DOHH2 (cell line): ENCODE data around the gene PCDHGA12.
"Not testable (repeated sequence)": the region's sequence is repeated elsewhere in the genome, so short reads cannot be mapped to it uniquely, and the experiment has no call there.

Source experiments
- H3F3A ChIP-seq: fragments of 200-600 bp; sonication (generic), shearing (Covaris generic); 2 replicates; pipeline ENCODE4 v1.6.0; 2016; ENCODE audit warnings: antibody characterized with exemption, mild to moderate bottlenecking; ENCODE audit not compliant: control insufficient read depth, insufficient read depth
- H3K27ac ChIP-seq: fragments of 200-600 bp; sonication (generic); 2 replicates; pipeline ENCODE4 v1.5.1; 2014; ENCODE audit warnings: low read depth, mild to moderate bottlenecking, low read length, moderate library complexity
- H3K27me3 ChIP-seq: fragments of 200-600 bp; sonication (generic); 2 replicates; pipeline ENCODE4 v1.6.1; 2014; ENCODE audit warnings: mild to moderate bottlenecking, low read length, mixed read lengths; ENCODE audit not compliant: control insufficient read depth
- H3K36me3 ChIP-seq: fragments of 200-600 bp; sonication (generic); 2 replicates; pipeline ENCODE4 v1.6.1; 2014; ENCODE audit warnings: mild to moderate bottlenecking, low read length, moderate library complexity, mixed read lengths; ENCODE audit not compliant: control insufficient read depth
- H3K4me1 ChIP-seq: fragments of 200-600 bp; sonication (generic); 2 replicates; pipeline ENCODE4 v1.6.1; 2014; ENCODE audit warnings: mild to moderate bottlenecking, low read length, mixed read lengths; ENCODE audit not compliant: control insufficient read depth
- H3K4me2 ChIP-seq: fragments of 200-600 bp; sonication (generic); 2 replicates; pipeline ENCODE4 v1.6.0; 2014; ENCODE audit warnings: mild to moderate bottlenecking, low read length, moderate library complexity
- H3K4me3 ChIP-seq: fragments of 200-600 bp; sonication (generic); 2 replicates; pipeline ENCODE4 v1.5.1; 2014; ENCODE audit warnings: mild to moderate bottlenecking, low read length, mixed read lengths
- H3K79me2 ChIP-seq: fragments of 200-600 bp; sonication (generic); 2 replicates; pipeline ENCODE4 v1.6.1; 2014; ENCODE audit warnings: mild to moderate bottlenecking, low read length, mixed read lengths; ENCODE audit not compliant: control insufficient read depth
- H3K9me2 ChIP-seq: fragments of 200-600 bp; sonication (generic); replicated peaks from 2 replicates; pipeline ENCODE4 v1.6.1; 2014; ENCODE audit warnings: mild to moderate bottlenecking, low read length, mixed read lengths; ENCODE audit not compliant: control insufficient read depth
- H3K9me3 ChIP-seq: fragments of 200-600 bp; sonication (generic); 2 replicates; pipeline ENCODE4 v1.6.1; 2014; ENCODE audit warnings: antibody characterized with exemption, low read length, mixed read lengths; ENCODE audit not compliant: control insufficient read depth, insufficient read depth
- H4K20me1 ChIP-seq: fragments of 200-600 bp; sonication (generic); 2 replicates; pipeline ENCODE4 v1.6.0; 2014; ENCODE audit warnings: low read depth, mild to moderate bottlenecking, antibody characterized with exemption, low read length, moderate library complexity; ENCODE audit not compliant: control insufficient read depth, insufficient read depth
- CTCF ChIP-seq: fragments of 200-600 bp; sonication (generic); IDR thresholded peaks from one replicate; pipeline ENCODE4 v1.5.1; 2014; ENCODE audit warnings: antibody characterized with exemption, mild to moderate bottlenecking, low read depth, low read length; ENCODE audit not compliant: poor library complexity, severe bottlenecking
- EZH2phosphoT487 ChIP-seq: fragments of 200-600 bp; sonication (generic); IDR thresholded peaks from 2 replicates; pipeline ENCODE4 v1.6.1; 2017; ENCODE audit warnings: borderline replicate concordance, mild to moderate bottlenecking, antibody characterized with exemption, low read length, moderate library complexity, mixed read lengths

PCDHGA12 gene

DNA sequence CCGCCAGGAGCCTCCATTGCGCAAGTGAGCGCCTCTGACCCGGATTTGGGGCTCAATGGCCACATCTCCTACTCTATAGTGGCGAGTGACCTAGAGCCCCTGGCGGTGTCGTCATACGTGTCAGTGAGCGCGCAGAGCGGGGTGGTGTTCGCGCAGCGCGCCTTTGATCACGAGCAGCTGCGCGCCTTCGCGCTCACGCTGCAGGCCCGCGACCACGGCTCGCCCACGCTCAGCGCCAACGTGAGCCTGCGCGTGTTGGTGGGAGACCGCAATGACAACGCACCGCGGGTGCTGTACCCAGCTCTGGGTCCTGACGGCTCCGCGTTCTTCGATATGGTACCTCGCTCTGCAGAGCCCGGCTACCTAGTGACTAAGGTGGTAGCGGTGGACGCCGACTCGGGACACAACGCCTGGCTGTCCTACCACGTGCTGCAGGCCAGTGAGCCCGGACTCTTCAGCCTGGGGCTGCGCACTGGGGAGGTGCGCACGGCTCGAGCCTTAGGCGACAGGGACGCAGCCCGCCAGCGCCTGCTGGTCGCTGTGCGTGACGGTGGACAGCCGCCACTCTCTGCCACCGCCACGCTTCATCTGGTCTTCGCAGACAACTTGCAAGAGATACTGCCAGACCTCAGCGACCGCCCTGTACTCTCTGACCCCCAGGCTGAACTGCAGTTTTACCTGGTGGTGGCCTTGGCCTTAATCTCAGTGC lies 20.6 kb upstream of the PCDHGA12 start:
- no peaks in the 10 kb centered on the region for H3K27me3 ChIP-seq
- H3K27ac ChIP-seq = no peak overlapping the region
- no peaks in the 10 kb centered on the region for H3K9me2 ChIP-seq

DNA sequence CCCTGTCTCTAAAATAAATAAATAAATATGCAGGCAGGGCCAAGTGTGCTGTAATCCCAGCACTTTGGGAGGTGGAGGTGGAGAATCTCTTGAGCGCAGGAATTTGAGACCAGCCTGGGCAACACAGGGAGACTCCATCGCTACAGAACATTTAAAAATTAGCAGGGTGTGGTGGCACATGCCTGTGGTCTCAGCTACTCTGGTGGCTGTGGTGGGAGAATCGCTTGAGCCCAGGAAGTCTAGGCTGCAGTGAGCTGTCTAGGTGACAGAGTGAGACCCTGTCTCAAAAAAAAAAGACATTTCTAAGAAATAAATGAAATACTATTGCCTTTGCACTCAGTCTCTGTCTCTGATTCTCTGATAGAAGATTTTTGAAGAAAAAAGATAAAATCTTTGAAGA lies 18.7 kb upstream of the PCDHGA12 start:
- Histone ChIP-seq H3F3A (no peaks in the 10 kb centered on the region), H4K20me1 (no peaks in the 10 kb centered on the region), H3K27me3 (no peaks in the 10 kb centered on the region), H3K27ac (no peak overlapping the region), H3K4me3 (no peak overlapping the region), H3K36me3 (peaks cover 18% of the 10 kb centered on the region), H3K4me2 (no peak overlapping the region), H3K9me2 (no peaks in the 10 kb centered on the region), H3K79me2 (no peaks in the 10 kb centered on the region), H3K4me1 (no peaks in the 10 kb centered on the region), H3K9me3 (peaks cover 14% of the 10 kb centered on the region; the same call in 1 of the 2 replicates)
- TF ChIP-seq EZH2phosphoT487 = no peak

More for the DNA sequence above, 20.6 kb upstream of the PCDHGA12 start:
- Histone ChIP-seq H3K9me3 (peaks cover 14% of the 10 kb centered on the region; the same call in 1 of the 2 replicates), H3F3A (no peaks in the 10 kb centered on the region), H3K4me3 (no peak overlapping the region), H3K4me1 (no peaks in the 10 kb centered on the region), H3K36me3 (peaks cover 21% of the 10 kb centered on the region), H4K20me1 (no peaks in the 10 kb centered on the region), H3K4me2 (no peak overlapping the region), H3K79me2 (no peaks in the 10 kb centered on the region)
- TF ChIP-seq EZH2phosphoT487 (no peak), CTCF (no peak)

DNA sequence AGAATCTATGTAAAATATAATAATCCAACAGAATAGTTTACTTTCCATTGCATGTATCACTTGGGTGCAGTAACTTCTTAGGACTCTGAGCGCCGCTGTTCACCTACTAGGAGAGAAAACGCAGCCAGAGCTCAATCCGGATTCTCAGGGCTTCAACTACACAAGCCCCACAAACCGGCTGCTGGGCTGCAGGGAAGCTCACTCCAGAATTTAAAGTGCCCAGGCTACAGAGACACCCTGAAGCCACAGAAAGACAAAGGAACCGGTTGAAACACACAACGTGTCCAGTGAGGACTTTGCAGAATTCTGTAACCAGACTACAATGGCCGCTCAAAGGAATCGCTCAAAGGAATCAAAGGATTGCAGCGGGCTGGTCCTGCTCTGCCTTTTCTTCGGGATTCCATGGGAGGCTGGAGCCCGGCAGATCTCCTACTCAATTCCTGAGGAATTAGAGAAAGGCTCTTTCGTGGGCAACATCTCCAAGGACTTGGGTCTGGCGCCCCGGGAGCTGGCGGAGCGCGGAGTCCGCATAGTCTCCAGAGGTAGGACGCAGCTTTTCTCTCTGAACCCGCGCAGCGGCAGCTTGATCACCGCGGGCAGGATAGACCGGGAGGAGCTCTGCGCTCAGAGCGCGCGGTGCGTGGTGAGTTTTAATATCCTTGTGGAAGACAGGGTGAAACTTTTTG lies 17.3 kb upstream of the PCDHGA12 start, which contains the start of gene PCDHGA10:
Gene PCDHGA10, plus strand, starts transcription at position 134 of the 686 bp plus-strand sequence. Its CDS starts 189 bp downstream, at position 323.
- no peaks in the 10 kb centered on the region for H3K9me2 ChIP-seq
- no peak within 1 kb of the TSS for H3K27ac ChIP-seq
- H3F3A ChIP-seq = no peaks in the 10 kb centered on the region
- no peak within 1 kb of the TSS for H3K4me3 ChIP-seq
- no peak within 1 kb of the TSS for H3K4me2 ChIP-seq
- peaks cover 15% of the 10 kb centered on the region for H3K36me3 ChIP-seq
- H3K9me3 ChIP-seq = peaks cover 18% of the 10 kb centered on the region; the same call in 1 of the 2 replicates
- no peaks in the 10 kb centered on the region for H3K4me1 ChIP-seq
- no peaks in the 10 kb centered on the region for H3K79me2 ChIP-seq
- no peak for TF ChIP-seq EZH2phosphoT487
- TF ChIP-seq CTCF = peak; percentile 28
- H3K27me3 ChIP-seq = no peaks in the 10 kb centered on the region
- no peaks in the 10 kb centered on the region for H4K20me1 ChIP-seq

DNA sequence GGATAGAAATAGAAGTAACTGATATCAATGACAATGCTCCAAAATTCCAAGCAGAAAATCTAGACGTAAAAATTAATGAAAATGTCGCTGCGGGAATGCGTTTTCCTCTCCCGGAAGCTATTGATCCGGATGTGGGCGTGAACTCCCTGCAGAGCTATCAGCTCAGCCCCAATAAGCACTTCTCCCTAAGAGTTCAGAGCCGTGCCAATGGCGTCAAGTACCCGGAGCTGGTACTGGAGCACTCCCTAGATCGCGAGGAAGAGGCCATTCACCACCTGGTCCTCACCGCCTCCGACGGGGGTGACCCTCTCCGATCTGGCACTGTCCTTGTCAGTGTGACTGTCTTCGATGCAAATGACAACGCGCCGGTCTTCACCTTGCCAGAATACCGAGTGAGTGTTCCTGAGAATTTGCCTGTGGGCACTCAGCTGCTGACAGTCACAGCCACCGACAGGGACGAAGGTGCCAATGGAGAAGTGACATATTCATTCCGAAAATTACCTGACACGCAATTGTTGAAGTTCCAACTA lies 16.7 kb upstream of the PCDHGA12 start:
- Histone ChIP-seq H3K4me3 (no peak overlapping the region), H3K9me2 (no peaks in the 10 kb centered on the region), H3K79me2 (no peaks in the 10 kb centered on the region), H3K9me3 (peaks cover 24% of the 10 kb centered on the region; the same call in 1 of the 2 replicates), H3K36me3 (peaks cover 19% of the 10 kb centered on the region), H4K20me1 (no peaks in the 10 kb centered on the region), H3K27me3 (no peaks in the 10 kb centered on the region), H3K4me2 (no peak overlapping the region), H3F3A (no peaks in the 10 kb centered on the region), H3K27ac (no peak overlapping the region), H3K4me1 (no peaks in the 10 kb centered on the region)
- no peak for TF ChIP-seq CTCF
- TF ChIP-seq EZH2phosphoT487 = no peak

DNA sequence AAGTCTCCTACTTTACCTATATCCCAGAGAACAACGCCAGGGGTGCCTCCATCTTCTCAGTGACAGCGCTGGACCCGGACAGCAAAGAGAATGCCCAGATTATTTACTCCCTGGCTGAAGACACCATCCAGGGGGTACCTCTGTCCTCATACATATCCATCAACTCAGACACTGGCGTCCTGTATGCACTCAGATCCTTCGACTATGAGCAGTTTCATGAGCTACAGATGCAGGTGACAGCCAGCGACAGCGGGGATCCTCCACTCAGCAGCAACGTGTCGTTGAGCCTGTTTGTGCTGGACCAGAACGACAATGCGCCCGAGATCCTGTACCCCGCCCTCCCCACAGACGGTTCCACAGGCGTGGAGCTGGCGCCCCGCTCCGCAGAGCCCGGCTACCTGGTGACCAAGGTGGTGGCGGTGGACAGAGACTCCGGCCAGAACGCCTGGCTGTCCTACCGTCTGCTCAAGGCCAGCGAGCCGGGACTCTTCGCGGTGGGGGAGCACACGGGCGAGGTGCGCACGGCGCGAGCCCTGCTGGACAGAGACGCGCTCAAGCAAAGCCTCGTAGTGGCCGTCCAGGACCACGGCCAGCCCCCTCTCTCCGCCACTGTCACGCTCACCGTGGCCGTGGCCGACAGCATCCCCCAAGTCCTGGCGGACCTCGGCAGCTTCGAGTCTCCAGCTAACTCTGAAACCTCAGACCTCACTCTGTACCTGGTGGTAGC lies 15.6 kb upstream of the PCDHGA12 start:
- H4K20me1 ChIP-seq, H3F3A ChIP-seq, H3K4me1 ChIP-seq, H3K27ac ChIP-seq, H3K27me3 ChIP-seq, H3K4me2 ChIP-seq, H3K4me3 ChIP-seq, H3K9me2 ChIP-seq, H3K79me2 ChIP-seq: not testable (repeated sequence)
- Histone ChIP-seq H3K36me3 (peaks cover 19% of the 10 kb centered on the region), H3K9me3 (peaks cover 27% of the 10 kb centered on the region; the same call in 1 of the 2 replicates)
